ENCODE results near the gene COL6A5. TPM values are rescaled to one million over a fixed set of nuclear protein-coding genes. Genes with fewer than 3 reads are reported as not detected.

The COL6A5 gene
- polyA plus RNA-seq, 3 donors, result not detected

DNA sequence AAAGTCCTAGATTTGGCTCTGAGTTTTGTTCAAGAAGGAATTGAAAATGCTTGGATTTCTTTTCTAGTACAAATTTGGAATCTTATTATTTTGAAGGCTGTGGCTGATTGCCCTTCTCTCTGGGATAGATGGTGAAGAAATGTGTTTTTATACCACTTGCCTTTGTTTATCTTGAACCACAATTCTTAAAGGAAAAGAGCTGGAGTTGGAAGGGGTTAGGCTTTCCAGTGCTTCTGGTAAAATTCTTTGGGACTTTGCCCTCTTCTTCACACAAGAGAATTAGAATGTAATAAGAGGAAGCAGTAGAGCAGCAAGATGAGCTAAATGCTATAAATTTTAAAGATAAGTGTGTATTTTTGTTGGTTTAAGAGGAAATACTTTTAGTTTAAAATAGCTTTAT, 65.8 kb downstream of the COL6A5 start:
- Mint-ChIP-seq H3K36me3 (no peaks in the 10 kb centered on the region), H3K27ac (no peak overlapping the region), H3K4me1 (peaks cover 5% of the 10 kb centered on the region), H3K4me3 (no peak overlapping the region), H3K9me3 (peaks cover 11 to 31% (median 18%) of the 10 kb centered on the region in 7 donors), H3K27me3 (ENCODE audit: low read depth in 3 of 3) (peaks cover 0 to 2% (median 1%) of the 10 kb centered on the region in 3 donors)
- no peak for DNase-seq
- Histone ChIP-seq H3K36me3 (replicated peaks in 1 of 2; ENCODE audit: control insufficient read depth in 1 of 2, insufficient read depth in 2 of 2, low read length in 2 of 2) (no peaks in the 10 kb centered on the region), H3K27me3 (ENCODE audit: control insufficient read depth in 2 of 2, insufficient read depth in 2 of 2, low read length in 2 of 2) (no peaks in the 10 kb centered on the region), H2AFZ (ENCODE audit: insufficient read depth, low read depth, low read length, poor library complexity, severe bottlenecking) (no peak overlapping the region), H3K79me2 (ENCODE audit: insufficient read depth, low read length) (no peaks in the 10 kb centered on the region), H3K4me3 (replicated peaks in 1 of 3; ENCODE audit: low read depth in 2 of 3, low read length in 3 of 3) (no peak overlapping the region), H3K4me1 (ENCODE audit: control insufficient read depth in 1 of 2, insufficient read depth in 2 of 2, low read length in 2 of 2) (peaks cover 0 to 10% of the 10 kb centered on the region in 2 donors), H3K27ac (ENCODE audit: low read depth in 1 of 2, low read length in 2 of 2) (no peak overlapping the region), H3K4me2 (replicated peaks; ENCODE audit: extremely low read depth, low read length, poor library complexity, severe bottlenecking) (no peak overlapping the region), H4K20me1 (ENCODE audit: insufficient read depth, low read length) (no peaks in the 10 kb centered on the region), H3K9me3 (replicated peaks in 1 of 2; ENCODE audit: control insufficient read depth in 1 of 2, insufficient read depth in 1 of 2, low read length in 2 of 2) (peaks cover 14 to 21% of the 10 kb centered on the region in 2 donors), H3K9ac (ENCODE audit: insufficient read depth, low read length, poor library complexity, severe bottlenecking) (no peak overlapping the region)
- intact Hi-C loops (cut with micrococcal nuclease), result no loop called here
- TF ChIP-seq, protein P1, sequence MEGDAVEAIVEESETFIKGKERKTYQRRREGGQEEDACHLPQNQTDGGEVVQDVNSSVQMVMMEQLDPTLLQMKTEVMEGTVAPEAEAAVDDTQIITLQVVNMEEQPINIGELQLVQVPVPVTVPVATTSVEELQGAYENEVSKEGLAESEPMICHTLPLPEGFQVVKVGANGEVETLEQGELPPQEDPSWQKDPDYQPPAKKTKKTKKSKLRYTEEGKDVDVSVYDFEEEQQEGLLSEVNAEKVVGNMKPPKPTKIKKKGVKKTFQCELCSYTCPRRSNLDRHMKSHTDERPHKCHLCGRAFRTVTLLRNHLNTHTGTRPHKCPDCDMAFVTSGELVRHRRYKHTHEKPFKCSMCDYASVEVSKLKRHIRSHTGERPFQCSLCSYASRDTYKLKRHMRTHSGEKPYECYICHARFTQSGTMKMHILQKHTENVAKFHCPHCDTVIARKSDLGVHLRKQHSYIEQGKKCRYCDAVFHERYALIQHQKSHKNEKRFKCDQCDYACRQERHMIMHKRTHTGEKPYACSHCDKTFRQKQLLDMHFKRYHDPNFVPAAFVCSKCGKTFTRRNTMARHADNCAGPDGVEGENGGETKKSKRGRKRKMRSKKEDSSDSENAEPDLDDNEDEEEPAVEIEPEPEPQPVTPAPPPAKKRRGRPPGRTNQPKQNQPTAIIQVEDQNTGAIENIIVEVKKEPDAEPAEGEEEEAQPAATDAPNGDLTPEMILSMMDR (IDR thresholded peaks at IDR 0.05), result no peak

DNA sequence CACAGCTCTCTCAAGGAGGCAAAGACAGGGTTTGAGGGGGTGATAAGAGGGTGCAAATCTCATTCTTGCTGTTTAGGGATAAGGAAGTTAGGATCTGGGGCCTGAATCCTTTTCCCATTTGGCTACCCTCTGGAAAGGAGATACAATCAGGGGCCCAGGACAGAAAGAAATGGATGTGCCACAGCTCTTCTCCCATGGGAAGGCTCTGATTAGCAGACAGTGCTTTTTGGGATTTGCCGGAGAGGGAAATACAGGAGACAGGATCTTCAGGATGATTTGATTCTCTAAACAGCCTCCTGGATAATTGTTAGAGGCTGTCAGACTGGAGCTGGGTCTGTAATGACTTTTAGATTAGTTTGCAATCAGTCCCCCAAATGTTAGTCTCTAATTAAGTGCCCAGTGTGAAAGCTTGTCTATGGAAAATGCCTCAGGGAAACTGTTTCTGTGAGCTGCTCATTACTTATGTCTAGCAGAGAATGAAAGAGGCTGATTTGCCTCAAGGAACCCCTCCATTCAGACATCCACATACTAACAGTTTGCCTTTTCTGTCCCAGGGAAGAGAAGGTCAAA, 67.6 kb downstream of the COL6A5 start:
- no CpG with 5 or more reads among the region's 1 CpG for WGBS (ENCODE audit: insufficient coverage)
- H3K4me1 Mint-ChIP-seq, result peaks cover 5% of the 10 kb centered on the region
- Histone ChIP-seq H3K27ac (ENCODE audit: low read depth in 1 of 2, low read length in 2 of 2) (no peak overlapping the region), H3K4me2 (replicated peaks; ENCODE audit: extremely low read depth, low read length, poor library complexity, severe bottlenecking) (no peak overlapping the region), H3K79me2 (ENCODE audit: insufficient read depth, low read length) (no peaks in the 10 kb centered on the region), H3K36me3 (replicated peaks in 1 of 2; ENCODE audit: control insufficient read depth in 1 of 2, insufficient read depth in 2 of 2, low read length in 2 of 2) (no peaks in the 10 kb centered on the region), H3K4me1 (ENCODE audit: control insufficient read depth in 1 of 2, insufficient read depth in 2 of 2, low read length in 2 of 2) (peaks cover 0 to 10% of the 10 kb centered on the region in 2 donors), H2AFZ (ENCODE audit: insufficient read depth, low read depth, low read length, poor library complexity, severe bottlenecking) (no peak overlapping the region), H3K27me3 (ENCODE audit: control insufficient read depth in 2 of 2, insufficient read depth in 2 of 2, low read length in 2 of 2) (no peaks in the 10 kb centered on the region), H3K9ac (ENCODE audit: insufficient read depth, low read length, poor library complexity, severe bottlenecking) (no peak overlapping the region), H4K20me1 (ENCODE audit: insufficient read depth, low read length) (no peaks in the 10 kb centered on the region), H3K9me3 (replicated peaks in 1 of 2; ENCODE audit: control insufficient read depth in 1 of 2, insufficient read depth in 1 of 2, low read length in 2 of 2) (peaks cover 6 to 10% of the 10 kb centered on the region in 2 donors), H3K4me3 (replicated peaks in 1 of 3; ENCODE audit: low read depth in 2 of 3, low read length in 3 of 3) (no peak overlapping the region)
- intact Hi-C loops (cut with micrococcal nuclease), result no loop called here
- TF ChIP-seq, protein P1 (IDR thresholded peaks at IDR 0.05), result no peak
- no peak overlapping the region for H3K4me3 Mint-ChIP-seq
- DNase-seq, result no peak
- H3K27ac Mint-ChIP-seq, result peak overlapping the region in 1 of 7 donors; percentile 27
- no peaks in the 10 kb centered on the region for H3K36me3 Mint-ChIP-seq
- peaks cover 5 to 22% (median 9%) of the 10 kb centered on the region in 7 donors for H3K9me3 Mint-ChIP-seq
- H3K27me3 Mint-ChIP-seq (ENCODE audit: low read depth in 3 of 3), result peaks cover 0 to 4% (median 1%) of the 10 kb centered on the region in 3 donors

All from CD14-positive monocyte (primary cell).